Esophagus squamous epithelium (tissue), 4 donors: ENCODE results near the gene MTREX.

Experiments
- POLR2A ChIP-seq, 4 donors: fragments of 450-650 bp; IDR thresholded peaks; one replicate each; pipeline ENCODE4 v1.6.1; 2017; ENCODE audit warnings: antibody characterized with exemption in 4 of 4, mild to moderate bottlenecking in 4 of 4, moderate library complexity in 3 of 4
- TF ChIP-seq, protein P1 (sequence below), 6 experiments: fragments of 450-650 bp in 4 of 6; fragments of 200-600 bp in 2 of 6; sonication (generic) in 2 of 6; IDR thresholded peaks; one replicate each; pipeline ENCODE4 v1.5.1; 2016 to 2019; ENCODE audit warnings: antibody characterized with exemption in 6 of 6, mild to moderate bottlenecking in 4 of 6, moderate library complexity in 4 of 6

DNA sequence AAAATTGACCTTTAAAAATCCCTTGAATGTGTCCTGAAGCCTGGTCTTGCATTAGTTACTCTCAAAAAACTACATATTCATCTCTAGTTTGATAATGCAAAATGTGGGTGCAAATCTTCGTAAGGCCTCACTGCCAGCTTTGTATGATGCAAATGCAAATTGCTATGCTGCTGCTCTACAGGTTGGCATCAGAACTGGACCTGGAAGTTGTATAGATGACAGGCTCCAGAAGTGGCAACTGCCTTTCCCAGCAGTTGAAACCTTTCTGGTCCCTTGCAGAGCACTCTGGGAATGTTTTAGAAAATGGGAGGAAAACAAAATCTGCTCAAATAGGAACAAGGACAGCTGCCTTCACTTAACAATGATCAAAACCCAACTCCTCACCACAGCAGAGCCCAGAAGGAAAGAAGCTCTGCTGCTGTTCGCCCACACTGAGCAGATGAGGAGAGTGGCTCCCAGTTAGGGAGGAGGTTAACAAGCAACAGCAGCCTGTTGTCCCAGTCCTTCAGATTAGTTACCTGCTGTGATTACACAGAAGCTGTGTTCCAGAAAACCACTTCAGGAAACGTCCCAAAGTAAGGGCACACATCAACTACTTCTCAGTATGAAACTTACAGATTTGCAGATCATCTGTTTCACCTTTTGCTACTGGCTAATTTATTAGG, 133.4 kb downstream of the MTREX start:
- TF ChIP-seq POLR2A (IDR thresholded peaks at IDR 0.05): no peak
- TF ChIP-seq, protein P1, sequence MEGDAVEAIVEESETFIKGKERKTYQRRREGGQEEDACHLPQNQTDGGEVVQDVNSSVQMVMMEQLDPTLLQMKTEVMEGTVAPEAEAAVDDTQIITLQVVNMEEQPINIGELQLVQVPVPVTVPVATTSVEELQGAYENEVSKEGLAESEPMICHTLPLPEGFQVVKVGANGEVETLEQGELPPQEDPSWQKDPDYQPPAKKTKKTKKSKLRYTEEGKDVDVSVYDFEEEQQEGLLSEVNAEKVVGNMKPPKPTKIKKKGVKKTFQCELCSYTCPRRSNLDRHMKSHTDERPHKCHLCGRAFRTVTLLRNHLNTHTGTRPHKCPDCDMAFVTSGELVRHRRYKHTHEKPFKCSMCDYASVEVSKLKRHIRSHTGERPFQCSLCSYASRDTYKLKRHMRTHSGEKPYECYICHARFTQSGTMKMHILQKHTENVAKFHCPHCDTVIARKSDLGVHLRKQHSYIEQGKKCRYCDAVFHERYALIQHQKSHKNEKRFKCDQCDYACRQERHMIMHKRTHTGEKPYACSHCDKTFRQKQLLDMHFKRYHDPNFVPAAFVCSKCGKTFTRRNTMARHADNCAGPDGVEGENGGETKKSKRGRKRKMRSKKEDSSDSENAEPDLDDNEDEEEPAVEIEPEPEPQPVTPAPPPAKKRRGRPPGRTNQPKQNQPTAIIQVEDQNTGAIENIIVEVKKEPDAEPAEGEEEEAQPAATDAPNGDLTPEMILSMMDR (IDR thresholded peaks at IDR 0.05): no peak
